HG03378 (cell line): ENCODE results near the gene CD9.

Experiments
- ATAC-seq: cut with Tn5 transposase; IDR thresholded peaks from one replicate; pipeline ENCODE4 v1.9.1; 2021; ENCODE audit warnings: mild to moderate bottlenecking, moderate library complexity; ENCODE audit not compliant: unreplicated experiment

The CD9 gene

GRCh38 chr12:6273205-6273540 lies 73.0 kb downstream of the CD9 start:
- no peak for ATAC-seq

DNA sequence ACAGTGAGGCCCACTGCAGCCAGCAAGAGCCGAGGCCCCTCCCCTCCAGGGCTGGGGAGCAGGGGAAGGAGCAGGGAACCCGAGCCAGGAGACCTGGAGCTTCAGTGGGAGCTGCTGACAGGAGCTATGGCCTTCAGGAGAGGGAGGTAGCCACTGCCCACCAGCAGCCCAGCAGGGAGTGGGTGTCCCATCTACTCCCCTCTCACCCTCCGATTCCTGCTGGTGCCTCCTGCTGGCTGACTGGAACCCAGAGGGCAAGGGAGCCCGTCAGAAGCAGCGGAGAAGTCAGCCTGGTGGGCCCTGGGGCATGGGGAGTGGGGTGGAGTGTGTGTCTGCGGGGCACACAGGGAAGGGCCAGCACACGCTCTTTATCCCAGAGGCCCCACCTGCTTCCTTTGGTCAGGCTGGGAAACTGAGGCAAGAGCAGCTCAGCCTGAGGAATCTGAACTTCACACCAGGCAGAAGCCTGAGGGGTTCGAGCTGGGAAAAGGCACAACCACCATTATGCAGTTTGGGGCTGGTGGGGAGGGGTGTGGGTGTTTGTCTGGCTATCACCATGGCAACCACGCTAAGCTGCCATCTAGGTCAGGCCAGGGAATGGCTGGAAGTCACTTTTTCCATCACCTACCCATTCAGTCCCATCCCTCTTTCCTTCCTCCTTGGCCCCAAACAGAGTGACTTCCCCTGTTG lies 73.5 kb downstream of the CD9 start:
- no peak for ATAC-seq

- ATAC-seq, result no peak
These were observed 74.3 kb downstream of the CD9 start for GRCh38 chr12:6274231-6275221.

GRCh38 chr12:6275928-6276887 lies 76.0 kb downstream of the CD9 start:
- ATAC-seq, result no peak

GRCh38 chr12:6276956-6277620 lies 76.9 kb downstream of the CD9 start:
- ATAC-seq, result no peak

DNA sequence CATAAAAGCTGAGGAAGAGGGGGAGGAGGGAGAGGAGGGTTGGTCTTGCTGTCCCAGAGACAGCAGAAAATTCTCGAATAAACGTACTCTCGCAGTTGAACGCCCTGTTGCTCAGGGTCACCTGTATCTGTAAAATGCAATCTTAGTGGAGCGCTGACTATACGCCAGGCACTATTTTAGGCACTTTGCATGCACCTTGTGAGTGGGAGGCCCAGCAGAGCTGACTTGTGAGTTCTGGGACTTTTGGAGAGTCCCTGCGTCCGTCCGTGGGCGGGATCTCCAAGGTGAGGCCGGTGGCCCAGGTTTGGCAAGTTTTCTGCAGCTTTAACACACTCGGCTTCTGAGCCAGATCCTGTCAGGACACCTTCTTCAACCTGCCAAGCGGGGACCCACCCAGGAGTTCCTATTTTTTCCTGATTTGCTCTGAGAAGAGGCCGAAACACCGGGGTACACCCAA lies 77.8 kb downstream of the CD9 start:
- ATAC-seq, result peak; percentile 52

DNA sequence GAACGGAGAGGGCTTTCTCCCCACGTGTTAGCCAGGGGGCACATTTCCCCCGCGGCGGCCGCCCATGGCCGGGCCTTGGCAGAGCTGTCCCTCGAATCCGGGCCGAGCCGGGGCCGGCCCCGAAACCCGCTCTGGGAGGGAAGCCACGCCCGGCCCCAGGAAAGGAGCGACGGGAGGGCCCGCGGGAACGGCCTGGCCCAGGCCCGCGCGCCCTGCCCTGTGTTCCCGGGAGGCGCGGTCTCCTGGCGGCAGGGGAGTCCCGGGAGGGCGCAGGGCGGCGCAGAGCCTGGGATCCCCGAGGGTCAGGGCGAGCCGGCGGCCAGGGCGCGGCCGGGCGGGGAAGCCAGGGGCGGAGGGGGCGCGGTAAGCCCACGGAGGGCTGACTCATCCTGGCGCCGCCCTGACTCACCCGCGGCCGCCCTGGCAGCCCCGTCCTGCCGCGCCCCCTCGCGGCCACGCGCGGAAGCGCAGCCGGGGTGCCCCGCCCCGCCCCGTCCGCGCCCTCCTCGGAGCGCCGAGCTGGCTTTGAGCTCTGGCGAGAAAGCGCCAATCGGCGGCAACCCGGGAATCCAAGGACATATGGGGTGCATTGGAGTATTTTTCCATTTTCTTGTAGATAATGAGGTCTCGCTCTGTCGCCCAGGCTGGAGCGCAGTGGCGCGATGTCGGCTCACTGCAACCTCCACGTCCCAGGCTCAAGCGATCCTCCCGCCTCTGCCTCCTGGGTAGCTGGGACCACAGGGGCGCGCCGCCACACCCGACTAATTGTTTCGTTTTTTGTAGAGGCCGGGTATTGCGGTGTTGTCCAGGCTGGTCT lies 78.4 kb downstream of the CD9 start:
- no peak for ATAC-seq

GRCh38 chr12:6279256-6279628 lies 79.0 kb downstream of the CD9 start:
- ATAC-seq, result no peak

DNA sequence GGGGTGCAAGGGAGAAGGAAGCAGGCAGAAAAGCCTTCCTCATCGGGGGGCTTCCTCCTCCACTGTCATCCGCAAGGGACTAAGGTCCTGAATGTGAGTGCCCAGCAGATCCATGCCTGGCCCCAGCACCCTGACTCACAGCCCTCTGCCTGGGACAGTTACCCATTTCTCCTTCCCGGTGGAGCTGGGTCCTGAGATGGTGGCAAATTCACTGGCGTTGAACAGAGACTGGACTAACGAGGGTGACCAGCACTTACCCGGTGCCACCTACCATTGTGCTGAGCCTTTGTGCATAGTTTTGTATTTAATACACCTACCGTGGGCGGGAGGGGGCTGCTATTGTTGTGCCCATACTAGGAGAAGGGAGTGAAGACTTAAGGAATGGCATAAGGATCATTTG lies 79.4 kb downstream of the CD9 start:
- no peak for ATAC-seq

DNA sequence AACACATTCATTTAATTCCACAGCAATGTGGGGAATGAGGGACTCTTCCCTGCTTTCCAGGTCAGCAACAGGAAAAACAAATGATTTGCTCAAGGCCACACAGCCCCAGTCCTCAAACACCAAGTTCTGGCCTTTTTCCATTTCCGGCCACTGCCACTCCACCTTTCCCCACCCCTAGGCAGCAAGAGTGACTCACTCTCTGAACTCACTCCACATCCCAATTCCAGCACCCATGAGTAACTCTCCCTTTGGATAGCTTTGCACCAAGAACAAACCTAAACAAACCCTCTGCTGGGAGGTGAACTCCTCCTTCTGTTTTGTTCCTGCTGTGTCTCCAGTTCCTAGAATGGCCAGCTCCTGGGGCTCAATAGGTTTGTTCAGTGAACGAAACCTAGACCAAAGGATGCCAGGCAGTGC lies 79.9 kb downstream of the CD9 start:
- ATAC-seq, result no peak

- no peak for ATAC-seq
These were observed 80.5 kb downstream of the CD9 start for GRCh38 chr12:6280672-6281071.

- no peak for ATAC-seq
These were observed 81.0 kb downstream of the CD9 start for GRCh38 chr12:6281081-6281809.

GRCh38 chr12:6282453-6282840 lies 82.2 kb downstream of the CD9 start:
- ATAC-seq, result no peak

DNA sequence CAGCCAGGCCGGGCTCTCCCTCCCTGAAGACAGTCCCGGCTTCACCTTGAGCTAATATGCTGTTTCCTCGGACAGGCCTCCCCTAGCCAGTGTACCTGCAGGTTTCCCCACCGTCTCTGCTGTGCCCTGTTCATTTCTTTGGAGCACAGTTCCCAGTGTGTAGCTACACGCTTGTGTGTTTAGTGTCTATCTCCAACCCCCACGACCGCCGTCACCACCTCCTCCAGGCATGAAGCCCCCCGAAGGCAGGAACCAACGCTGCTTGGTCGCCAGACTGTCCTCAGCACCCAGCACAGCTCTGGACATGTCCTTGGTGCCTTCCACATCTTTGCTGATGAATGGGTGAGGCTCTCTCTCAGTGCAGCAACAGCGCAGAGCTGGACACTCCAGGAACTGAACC lies 84.1 kb downstream of the CD9 start:
- no peak for ATAC-seq

DNA sequence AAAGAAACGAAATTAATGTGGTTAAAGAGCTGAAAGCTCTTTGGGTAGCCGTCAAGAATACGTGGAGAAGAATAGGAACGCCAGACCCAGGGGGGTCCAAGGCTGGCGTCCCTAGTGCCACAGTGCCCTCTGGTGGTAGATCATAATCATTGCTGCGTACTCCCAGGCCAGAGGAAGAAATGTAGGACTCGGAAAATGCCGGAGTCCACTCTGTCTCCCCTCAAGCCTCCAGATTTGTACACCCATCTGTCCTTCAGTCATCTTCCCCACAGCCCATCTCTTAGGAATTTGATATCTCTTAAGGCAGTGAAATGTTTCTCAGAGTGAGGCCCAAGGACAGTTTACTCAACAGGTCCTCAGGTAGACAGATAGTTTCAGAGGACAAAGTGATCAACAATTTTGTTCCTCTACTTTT lies 84.9 kb downstream of the CD9 start:
- no peak for ATAC-seq

- no peak for ATAC-seq
These were observed 85.5 kb downstream of the CD9 start for GRCh38 chr12:6285532-6286306.
